ENCODE results near the gene MB.

Gene MB

GRCh38 chr22:35608088-35608487 lies 9.0 kb downstream of the MB start:
- no peaks in the 10 kb centered on the region for H3K9me3 ChIP-seq (ENCODE audit: control insufficient read depth, insufficient read depth, low read depth, low read length)
- no peaks in the 10 kb centered on the region for H3K36me3 ChIP-seq (ENCODE audit: control insufficient read depth in 2 of 2, insufficient read depth in 1 of 2, low read length in 2 of 2)
- CTCF ChIA-PET, result no interaction called here
- TF ChIP-seq ZNF140 (tag by site-specific recombination; IDR thresholded peaks at IDR 0.05), result no peak
- TF ChIP-seq ZNF274 (IDR thresholded peaks at IDR 0.05; ENCODE audit: low read length), result no peak
- no peak for TF ChIP-seq ZNF274 (tag by site-specific recombination; IDR thresholded peaks at IDR 0.05; ENCODE audit: borderline replicate concordance)
- TF ChIP-seq HOXD13 (CRISPR knock-in tag; IDR thresholded peaks at IDR 0.05; ENCODE audit: borderline replicate concordance), result no peak
- TF ChIP-seq ZNF521 (tag by site-specific recombination; IDR thresholded peaks at IDR 0.05), result no peak
- TF ChIP-seq ZSCAN16 (tag by site-specific recombination; IDR thresholded peaks at IDR 0.05), result no peak
- TF ChIP-seq YY1 (tag by site-specific recombination; IDR thresholded peaks at IDR 0.05), result no peak
- no peak for TF ChIP-seq ZNF18 (tag by site-specific recombination; IDR thresholded peaks at IDR 0.05)
- no peak for TF ChIP-seq SP3 (tag by site-specific recombination; IDR thresholded peaks at IDR 0.05)
- no peak for TF ChIP-seq KLF8 (tag by site-specific recombination; IDR thresholded peaks at IDR 0.05)
- POLR2A ChIA-PET, result no interaction called here
- no peaks in the 10 kb centered on the region for H3K4me1 ChIP-seq (ENCODE audit: control insufficient read depth, insufficient read depth, low read length)
- H3K27ac ChIP-seq (ENCODE audit: extremely low read depth, low read depth, low read length), result no peak overlapping the region
- no peak overlapping the region for H3K4me3 ChIP-seq (ENCODE audit: low read depth, low read length)

GRCh38 chr22:35606916-35607315 lies 10.2 kb downstream of the MB start:
- TF ChIP-seq KLF9 (tag by site-specific recombination; IDR thresholded peaks at IDR 0.05; ENCODE audit: low read depth), result no peak
- CTCF ChIA-PET, result no interaction called here
- no peak overlapping the region for H3K27ac ChIP-seq (ENCODE audit: extremely low read depth, low read depth, low read length)
- no peaks in the 10 kb centered on the region for H3K4me1 ChIP-seq (ENCODE audit: control insufficient read depth, insufficient read depth, low read length)
- no peak overlapping the region for H3K4me3 ChIP-seq (ENCODE audit: low read depth, low read length)
- no peaks in the 10 kb centered on the region for H3K36me3 ChIP-seq (ENCODE audit: control insufficient read depth in 2 of 2, insufficient read depth in 1 of 2, low read length in 2 of 2)
- H3K9me3 ChIP-seq (ENCODE audit: control insufficient read depth, insufficient read depth, low read depth, low read length), result no peaks in the 10 kb centered on the region
- POLR2A ChIA-PET, result no interaction called here

- Histone ChIP-seq H3K4me1 (ENCODE audit: control insufficient read depth, insufficient read depth, low read length) (no peaks in the 10 kb centered on the region), H3K36me3 (ENCODE audit: control insufficient read depth in 2 of 2, insufficient read depth in 1 of 2, low read length in 2 of 2) (no peaks in the 10 kb centered on the region), H3K4me3 (ENCODE audit: low read depth, low read length) (no peak overlapping the region), H3K27ac (ENCODE audit: extremely low read depth, low read depth, low read length) (no peak overlapping the region), H3K9me3 (ENCODE audit: control insufficient read depth, insufficient read depth, low read depth, low read length) (no peaks in the 10 kb centered on the region)
- ChIA-PET CTCF (interaction anchor here (0.6 to 1.0 kb wide), 2 partner anchors 21 to 174 kb away, joined by 3 read pairs; no protein-coding TSS in a partner anchor), POLR2A (no interaction called here)
- no peak for TF ChIP-seq ZNF623 (tag by site-specific recombination; IDR thresholded peaks at IDR 0.05)
- TF ChIP-seq ZBTB48 (tag by site-specific recombination; IDR thresholded peaks at IDR 0.05), result no peak
- TF ChIP-seq ZNF514 (tag by site-specific recombination; IDR thresholded peaks at IDR 0.05), result no peak
- TF ChIP-seq PRDM4 (tag by site-specific recombination; IDR thresholded peaks at IDR 0.05), result no peak
- no peak for TF ChIP-seq ZNF184 (tag by site-specific recombination; IDR thresholded peaks at IDR 0.05)
- TF ChIP-seq KLF16 (tag by site-specific recombination; IDR thresholded peaks at IDR 0.05), result no peak
- TF ChIP-seq ZNF2 (tag by site-specific recombination; IDR thresholded peaks at IDR 0.05), result no peak
These were observed 11.2 kb downstream of the MB start for GRCh38 chr22:35605851-35606481.

All from HEK293 (cell line).